Stomach (tissue), 9 donors: Measurements from ENCODE around the gene FSTL5. TPM values are rescaled to one million over a fixed set of nuclear protein-coding genes. Genes with fewer than 3 reads are reported as not detected.

ENCODE experiments used
- DNase-seq, 2 donors: peaks; one replicate each; pipeline versions ENCODE4 v3.0.0 to v3.0.0-alpha.2; 2013 to 2019
- H3K27ac ChIP-seq, 5 donors: fragments of 200-600 bp in 4 of 5; sonication (generic) in 4 of 5; one replicate each; pipeline ENCODE4 v1.5.1; 2013 to 2019; ENCODE audit warnings: mild to moderate bottlenecking in 1 of 5, moderate library complexity in 1 of 5
- H3K27me3 ChIP-seq, 3 donors: fragments of 200-600 bp; sonication (generic); one replicate each; pipeline ENCODE4 v1.5.1; 2017 to 2019; ENCODE audit warnings: mixed run types in 1 of 3
- H3K36me3 ChIP-seq, 4 donors: fragments of 200-600 bp; sonication (generic); 1 replicate in 3 of 4; 2 replicates in 1 of 4; pipeline ENCODE4 v1.5.1; 2016 to 2019
- H3K4me1 ChIP-seq, 4 donors: fragments of 200-600 bp; sonication (generic); one replicate each; pipeline ENCODE4 v1.5.1; 2016 to 2019
- H3K4me3 ChIP-seq, 4 donors: fragments of 200-600 bp; sonication (generic) in 3 of 4; one replicate each; pipeline ENCODE4 v1.5.1; 2016 to 2019; ENCODE audit warnings: mild to moderate bottlenecking in 1 of 4
- H3K9me3 ChIP-seq, 4 donors: fragments of 200-600 bp; sonication (generic); one replicate each; pipeline ENCODE4 v1.5.1; 2016 to 2019
- CTCF ChIP-seq, 7 experiments: fragments of 450-650 bp in 4 of 7; fragments of 200-600 bp in 3 of 7; sonication (generic) in 3 of 7; IDR thresholded peaks; one replicate each; pipeline ENCODE4 v1.5.1; 2016 to 2019; ENCODE audit warnings: antibody characterized with exemption in 7 of 7, control low read depth in 2 of 7, mild to moderate bottlenecking in 1 of 7
- EP300 ChIP-seq: sonication (generic); formaldehyde crosslinking; IDR thresholded peaks from one replicate; pipeline ENCODE4 v1.6.1; 2017; ENCODE audit warnings: antibody characterized with exemption
- POLR2A ChIP-seq, 4 donors: fragments of 450-650 bp; IDR thresholded peaks; one replicate each; pipeline ENCODE4 v1.6.1; 2016; ENCODE audit warnings: antibody characterized with exemption in 4 of 4, control low read depth in 2 of 4, mild to moderate bottlenecking in 1 of 4, moderate library complexity in 1 of 4
- POLR2AphosphoS5 ChIP-seq, 3 donors: sonication (generic); formaldehyde crosslinking; IDR thresholded peaks; one replicate each; pipeline ENCODE4 v1.6.1; 2016; ENCODE audit warnings: antibody characterized with exemption in 3 of 3
- WGBS, 5 donors: extraction: QIAGEN DNeasy Blood & Tissue Kit in 3 of 5; methylation state at CpG; one replicate each; pipeline versions ENCODE4 v1.1.5 to v1.1.7; 2013 to 2018; 5-methylcytosine and 5-hydroxymethylcytosine counted together
- intact Hi-C: fragments of 100-400 bp; cut with DNase I; formaldehyde crosslinking; loops from one replicate; pipeline ENCODE4 v1.15.1; 2023; ENCODE audit warnings: low total_unique reads
- polyA plus RNA-seq, 3 donors: library from polyadenylated mRNA; stranded (reverse); fragments of 200-250 nt; gene quantifications; one replicate each; pipeline ENCODE4 v1.2.3, GENCODE V29; 2013
- total RNA-seq, 5 donors: library from RNA; depleted of rRNA; stranded (reverse); fragments of >200 nt; gene quantifications; one replicate each; pipeline versions ENCODE4 v1.1.0 to v1.2.3, GENCODE V29; 2014 to 2016
- donor health status: healthy with polysubstance abuse.
- donor health status: Bipolar disorder and iron deficiency.
- donor health status: healthy.

Gene FSTL5
- total and polyA plus RNA-seq, 8 donors = 4.6 TPM; not detected in 7

GRCh38 chr4:161554372-161554990 is 609.3 kb downstream of the FSTL5 start:
- H3K27ac ChIP-seq = no peak overlapping the region
- H3K27me3 ChIP-seq = no peaks in the 10 kb centered on the region

GRCh38 chr4:161546902-161547301 is 616.9 kb downstream of the FSTL5 start:
- no peak for DNase-seq
- Histone ChIP-seq H3K27me3 (no peaks in the 10 kb centered on the region), H3K36me3 (no peaks in the 10 kb centered on the region), H3K4me1 (no peaks in the 10 kb centered on the region), H3K4me3 (no peak overlapping the region), H3K27ac (no peak overlapping the region), H3K9me3 (no peaks in the 10 kb centered on the region)
- 67 to 76% (median 71%) methylated on average over 5 of the region's 5 CpGs for WGBS, 5 donors
- intact Hi-C loops = no loop called here
- TF ChIP-seq POLR2AphosphoS5 (IDR thresholded peaks at IDR 0.05) (no peak), POLR2A (IDR thresholded peaks at IDR 0.05) (no peak), EP300 (no peak), CTCF (IDR thresholded peaks at IDR 0.05) (no peak)

More at GRCh38 chr4:161554372-161554990, 609.3 kb downstream of the FSTL5 start:
- DNase-seq = peak in 1 of 2 donors; percentile 24
- Histone ChIP-seq H3K4me3 (no peak overlapping the region), H3K9me3 (no peaks in the 10 kb centered on the region), H3K36me3 (no peaks in the 10 kb centered on the region), H3K4me1 (no peaks in the 10 kb centered on the region)
- TF ChIP-seq POLR2A (IDR thresholded peaks at IDR 0.05) = no peak
- TF ChIP-seq POLR2AphosphoS5 (IDR thresholded peaks at IDR 0.05) = no peak
- no peak for TF ChIP-seq CTCF (IDR thresholded peaks at IDR 0.05)
- no peak for TF ChIP-seq EP300
- intact Hi-C loops = no loop called here
- WGBS, 5 donors = 34 to 52% (median 47%) methylated on average over 5 of the region's 5 CpGs

GRCh38 chr4:161540265-161540664 is 623.5 kb downstream of the FSTL5 start:
- no peak for DNase-seq
- Histone ChIP-seq H3K27ac (no peak overlapping the region), H3K27me3 (no peaks in the 10 kb centered on the region), H3K9me3 (no peaks in the 10 kb centered on the region), H3K36me3 (no peaks in the 10 kb centered on the region), H3K4me3 (no peak overlapping the region), H3K4me1 (no peaks in the 10 kb centered on the region)
- intact Hi-C loops = no loop called here
- 81 to 91% (median 83%) methylated on average over 1 of the region's 1 CpG for WGBS, 5 donors
- TF ChIP-seq EP300 (no peak), POLR2A (IDR thresholded peaks at IDR 0.05) (no peak), POLR2AphosphoS5 (IDR thresholded peaks at IDR 0.05) (no peak), CTCF (IDR thresholded peaks at IDR 0.05) (no peak)

- DNase-seq = no peak
- H3K9me3 ChIP-seq = no peaks in the 10 kb centered on the region
- H3K4me3 ChIP-seq = no peak overlapping the region
- no peak overlapping the region for H3K27ac ChIP-seq
- TF ChIP-seq POLR2A (IDR thresholded peaks at IDR 0.05) (no peak), CTCF (IDR thresholded peaks at IDR 0.05) (no peak), EP300 (no peak), POLR2AphosphoS5 (IDR thresholded peaks at IDR 0.05) (no peak)
- H3K4me1 ChIP-seq = no peaks in the 10 kb centered on the region
- H3K36me3 ChIP-seq = no peaks in the 10 kb centered on the region
- H3K27me3 ChIP-seq = no peaks in the 10 kb centered on the region
- intact Hi-C loops = no loop called here
- 54 to 77% (median 69%) methylated on average over 4 of the region's 4 CpGs for WGBS, 5 donors
Observed at GRCh38 chr4:161538941-161539340, 624.9 kb downstream of the FSTL5 start.
